ENCODE measurements around the gene DDX3X.

GRCh38 chrX:41336447-41336846, 2.5 kb downstream of the DDX3X start:
- TF ChIP-seq CTCF (IDR thresholded peaks at IDR 0.05; ENCODE audit: low read depth, low read length, missing input control) (no peak), MAX (IDR thresholded peaks at IDR 0.05) (no peak), RXRA (IDR thresholded peaks at IDR 0.05) (peak; percentile 17 to 39), JUND (IDR thresholded peaks at IDR 0.05) (no peak), ZBTB33 (IDR thresholded peaks at IDR 0.05) (no peak), YY1 (IDR thresholded peaks at IDR 0.05) (no peak)
